Dendritic cell treated with granulocyte-macrophage colony-stimulating factor and Interleukin-4, amounts not matched to agents 40 ng/mL and 50 ng/mL, for 4 days (primary cell): Measurements from ENCODE around the gene NHERF2.

Experiments
- H3K27ac Mint-ChIP-seq: one replicate; pipeline ENCODE4 v1.8.0; 2022; ENCODE audit warnings: mild to moderate bottlenecking, mixed read lengths
- H3K27me3 Mint-ChIP-seq: one replicate; pipeline ENCODE4 v1.8.0; 2022; ENCODE audit warnings: mild to moderate bottlenecking, mixed read lengths
- H3K36me3 Mint-ChIP-seq: one replicate; pipeline ENCODE4 v1.8.0; 2022; ENCODE audit warnings: low read depth, mixed read lengths
- H3K4me1 Mint-ChIP-seq: one replicate; pipeline ENCODE4 v1.8.0; 2022; ENCODE audit warnings: low read depth, mixed read lengths
- H3K4me3 Mint-ChIP-seq: one replicate; pipeline ENCODE4 v1.8.0; 2022; ENCODE audit warnings: mild to moderate bottlenecking, moderate library complexity, mixed read lengths
- H3K9me3 Mint-ChIP-seq: one replicate; pipeline ENCODE4 v1.8.0; 2022; ENCODE audit warnings: mixed read lengths
- intact Hi-C: fragments of 100-400 bp; cut with micrococcal nuclease; formaldehyde crosslinking; loops from one replicate; pipeline ENCODE4 v1.15.0; 2022

NHERF2 gene

DNA sequence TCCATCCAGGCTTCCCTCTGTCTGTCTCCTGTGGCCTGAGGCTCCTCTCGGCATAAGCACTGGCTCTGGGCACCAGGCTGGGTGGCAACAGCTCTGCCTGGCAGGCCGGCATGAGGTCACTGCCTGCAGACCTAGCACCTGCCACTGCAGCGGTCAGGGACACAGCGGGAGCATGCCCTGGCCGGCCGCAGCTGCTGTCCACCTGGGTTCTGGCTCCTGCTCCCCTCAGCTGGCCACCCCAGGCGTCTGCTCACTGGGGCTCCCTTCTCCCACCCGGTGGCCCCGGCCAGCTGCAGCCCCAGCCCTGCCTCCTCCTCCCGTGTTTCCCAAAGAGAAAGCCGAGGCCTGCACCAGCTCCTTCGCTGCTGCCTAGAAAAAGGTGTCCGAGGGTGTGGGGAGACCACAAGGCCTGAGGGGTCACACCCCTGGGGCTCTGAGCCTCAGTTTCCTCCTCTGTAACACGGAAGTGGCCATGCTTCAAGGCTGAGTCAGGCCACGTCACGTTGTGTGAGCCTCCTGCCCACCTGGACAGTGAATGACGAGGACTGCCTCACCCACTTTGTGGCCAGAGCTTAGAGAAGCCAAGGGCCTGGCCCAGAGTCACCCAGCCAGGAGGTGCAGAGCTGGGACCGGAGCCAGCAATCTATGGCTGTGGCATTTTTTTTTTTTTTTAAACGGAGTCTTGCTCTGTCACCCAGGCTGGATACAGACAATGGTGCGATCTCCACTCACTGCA, 14.3 kb downstream of the NHERF2 start:
- peaks cover 38% of the 10 kb centered on the region for H3K4me1 Mint-ChIP-seq

DNA sequence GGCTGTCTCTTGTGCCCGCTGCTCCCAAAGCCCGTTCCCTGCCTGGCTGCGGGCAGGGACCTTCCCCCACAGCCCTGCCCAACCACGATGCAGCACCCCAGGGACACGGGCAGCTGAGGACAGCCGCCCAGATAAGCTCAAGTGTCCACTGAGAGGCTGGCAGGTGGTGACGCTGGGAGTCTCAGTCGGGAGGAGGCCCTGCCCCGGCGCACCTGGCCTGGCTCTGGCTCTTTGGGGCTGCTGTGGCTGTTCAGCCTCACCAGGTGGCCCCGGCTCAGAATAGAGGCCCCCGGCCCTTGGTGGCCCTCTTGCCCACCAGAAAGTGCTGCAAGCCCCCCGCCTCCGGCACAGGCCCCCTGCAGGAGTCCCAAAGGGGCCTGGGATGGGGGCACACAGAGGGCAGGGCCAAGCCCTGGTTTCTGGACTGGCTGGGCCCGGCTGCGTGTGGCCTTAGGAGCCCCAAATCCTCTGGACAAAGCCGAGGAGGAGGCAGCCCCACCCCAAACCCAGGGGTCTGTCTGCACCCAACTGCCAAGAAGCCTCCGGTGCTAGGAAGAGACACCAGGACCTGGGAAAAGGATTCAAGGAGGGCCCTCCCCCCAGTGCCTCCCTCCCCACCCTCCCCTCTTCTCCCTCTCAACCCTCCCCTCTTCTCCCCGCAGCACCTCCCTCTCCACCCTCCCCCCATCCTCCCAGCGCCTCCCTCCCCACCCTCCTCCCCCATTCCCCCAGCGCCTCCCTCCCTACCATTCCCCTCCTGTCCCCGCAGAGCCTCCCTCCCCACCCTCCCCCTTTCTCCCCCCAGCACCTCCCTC, 15.7 kb downstream of the NHERF2 start:
- Mint-ChIP-seq H3K36me3 (peaks cover 11% of the 10 kb centered on the region), H3K4me1 (peaks cover 52% of the 10 kb centered on the region), H3K4me3 (no peak overlapping the region), H3K27ac (peak overlapping the region; percentile 58), H3K9me3 (no peaks in the 10 kb centered on the region), H3K27me3 (peaks cover 6% of the 10 kb centered on the region)
- intact Hi-C loops = no loop called here

More for the DNA sequence above, 14.3 kb downstream of the NHERF2 start:
- H3K4me3 Mint-ChIP-seq = no peak overlapping the region
- H3K27ac Mint-ChIP-seq = no peak overlapping the region
- intact Hi-C loops = no loop called here
- H3K9me3 Mint-ChIP-seq = no peaks in the 10 kb centered on the region
- H3K27me3 Mint-ChIP-seq = peaks cover 10% of the 10 kb centered on the region
- H3K36me3 Mint-ChIP-seq = peaks cover 7% of the 10 kb centered on the region

DNA sequence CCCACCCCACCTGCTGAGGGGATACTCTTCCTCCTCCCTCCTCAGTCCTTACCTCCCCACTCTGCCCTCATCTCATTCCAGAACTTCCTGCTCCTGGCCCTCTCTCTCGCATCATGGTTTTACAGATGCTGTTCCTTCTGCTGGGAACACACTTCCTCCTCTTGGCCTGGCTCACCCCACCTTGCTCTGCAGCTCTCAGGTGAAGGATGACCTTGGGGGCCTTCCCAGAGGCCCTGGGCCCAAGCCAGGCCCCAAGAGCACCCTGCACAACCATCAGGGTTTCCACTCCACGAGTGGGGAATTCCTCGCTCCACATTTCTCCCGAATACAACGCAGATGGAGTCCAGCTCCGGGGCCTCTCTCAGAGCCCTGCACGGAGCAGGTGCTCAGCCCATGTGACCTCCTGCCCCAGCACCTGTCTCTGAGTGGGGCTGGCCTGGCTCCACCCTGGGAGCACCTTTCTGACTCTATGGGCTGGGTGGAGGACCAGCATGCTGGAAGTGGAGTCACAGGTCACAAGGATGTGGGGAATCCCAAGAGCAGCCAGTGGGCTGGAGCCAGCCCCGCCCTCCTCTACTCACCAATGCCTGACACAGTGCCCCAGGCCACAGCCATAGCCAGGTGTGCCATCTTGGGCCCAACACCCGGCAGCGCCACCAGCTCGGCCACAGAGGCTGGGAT, 16.4 kb downstream of the NHERF2 start:
- Mint-ChIP-seq H3K4me1 (peaks cover 48% of the 10 kb centered on the region), H3K36me3 (peaks cover 15% of the 10 kb centered on the region), H3K9me3 (no peaks in the 10 kb centered on the region), H3K27ac (peak overlapping the region; percentile 58), H3K27me3 (no peaks in the 10 kb centered on the region), H3K4me3 (no peak overlapping the region)
- intact Hi-C loops = no loop called here

DNA sequence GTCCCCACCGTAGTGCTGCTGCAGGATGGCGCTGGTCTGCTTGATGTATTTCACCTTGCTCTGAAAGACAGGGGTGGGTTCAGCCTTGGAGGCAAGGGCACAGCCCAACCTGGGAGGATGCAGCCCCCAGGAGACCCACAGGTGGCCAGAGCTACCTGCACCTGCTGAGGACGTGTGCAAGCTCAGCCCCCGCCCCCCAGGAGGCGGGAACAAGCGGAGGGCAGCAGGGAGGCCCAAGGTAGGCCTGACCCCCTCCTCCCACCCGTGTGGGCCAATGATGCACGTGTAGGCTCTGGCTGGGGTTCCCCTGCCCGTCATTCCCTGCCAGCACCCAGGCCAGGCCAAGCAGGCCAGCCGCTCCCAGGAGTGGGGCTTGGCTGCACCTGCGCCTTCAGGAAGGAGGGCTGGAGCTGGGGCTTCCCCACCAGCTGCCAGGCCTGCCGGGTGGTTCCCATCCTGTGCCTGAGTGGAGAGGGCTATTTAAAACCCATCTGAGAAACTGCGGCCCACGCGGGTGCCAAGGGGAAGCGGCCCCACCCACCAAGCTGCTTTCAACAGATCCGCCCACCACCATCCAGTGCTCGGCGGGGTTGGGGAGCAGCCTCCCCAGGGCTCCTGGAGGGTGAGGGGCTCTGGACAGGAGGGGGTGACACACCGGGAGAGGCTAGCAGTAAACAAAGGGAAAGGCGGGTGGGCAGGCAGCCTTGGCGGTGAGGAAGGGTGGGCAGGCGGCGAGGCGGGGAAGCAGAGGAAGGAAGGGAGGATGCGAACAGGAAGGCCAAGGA, 17.2 kb downstream of the NHERF2 start:
- H3K27me3 Mint-ChIP-seq = no peaks in the 10 kb centered on the region
- peak overlapping the region; percentile 58 for H3K27ac Mint-ChIP-seq
- intact Hi-C loops = no loop called here
- peaks cover 18% of the 10 kb centered on the region for H3K36me3 Mint-ChIP-seq
- peaks cover 54% of the 10 kb centered on the region for H3K4me1 Mint-ChIP-seq
- peak overlapping the region; percentile 59 for H3K4me3 Mint-ChIP-seq
- no peaks in the 10 kb centered on the region for H3K9me3 Mint-ChIP-seq

DNA sequence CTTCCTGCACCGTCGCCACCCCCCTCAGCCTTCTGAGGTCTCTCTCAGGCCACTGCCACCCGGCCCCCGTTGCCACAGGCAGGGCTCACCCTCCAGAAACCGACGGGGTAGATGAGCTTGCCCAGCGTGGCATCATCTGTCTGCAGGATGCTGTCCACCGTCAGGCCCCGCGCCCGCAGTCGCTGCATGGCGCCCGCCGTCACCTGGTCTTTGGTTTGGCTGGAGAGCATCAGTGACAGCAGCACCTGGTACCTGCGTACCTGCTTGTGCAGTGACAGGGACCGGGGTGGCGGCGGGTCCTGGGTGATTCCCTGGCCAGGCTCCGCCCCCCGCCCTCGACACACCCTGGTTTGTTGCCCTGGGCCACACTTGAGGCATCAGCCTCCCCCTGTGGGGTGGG, 17.8 kb downstream of the NHERF2 start:
- H3K27ac Mint-ChIP-seq = peak overlapping the region; percentile 58
- H3K4me3 Mint-ChIP-seq = peak overlapping the region; percentile 59
- intact Hi-C loops = no loop called here
- peaks cover 22% of the 10 kb centered on the region for H3K36me3 Mint-ChIP-seq
- no peaks in the 10 kb centered on the region for H3K9me3 Mint-ChIP-seq
- H3K4me1 Mint-ChIP-seq = peaks cover 48% of the 10 kb centered on the region
- no peaks in the 10 kb centered on the region for H3K27me3 Mint-ChIP-seq

DNA sequence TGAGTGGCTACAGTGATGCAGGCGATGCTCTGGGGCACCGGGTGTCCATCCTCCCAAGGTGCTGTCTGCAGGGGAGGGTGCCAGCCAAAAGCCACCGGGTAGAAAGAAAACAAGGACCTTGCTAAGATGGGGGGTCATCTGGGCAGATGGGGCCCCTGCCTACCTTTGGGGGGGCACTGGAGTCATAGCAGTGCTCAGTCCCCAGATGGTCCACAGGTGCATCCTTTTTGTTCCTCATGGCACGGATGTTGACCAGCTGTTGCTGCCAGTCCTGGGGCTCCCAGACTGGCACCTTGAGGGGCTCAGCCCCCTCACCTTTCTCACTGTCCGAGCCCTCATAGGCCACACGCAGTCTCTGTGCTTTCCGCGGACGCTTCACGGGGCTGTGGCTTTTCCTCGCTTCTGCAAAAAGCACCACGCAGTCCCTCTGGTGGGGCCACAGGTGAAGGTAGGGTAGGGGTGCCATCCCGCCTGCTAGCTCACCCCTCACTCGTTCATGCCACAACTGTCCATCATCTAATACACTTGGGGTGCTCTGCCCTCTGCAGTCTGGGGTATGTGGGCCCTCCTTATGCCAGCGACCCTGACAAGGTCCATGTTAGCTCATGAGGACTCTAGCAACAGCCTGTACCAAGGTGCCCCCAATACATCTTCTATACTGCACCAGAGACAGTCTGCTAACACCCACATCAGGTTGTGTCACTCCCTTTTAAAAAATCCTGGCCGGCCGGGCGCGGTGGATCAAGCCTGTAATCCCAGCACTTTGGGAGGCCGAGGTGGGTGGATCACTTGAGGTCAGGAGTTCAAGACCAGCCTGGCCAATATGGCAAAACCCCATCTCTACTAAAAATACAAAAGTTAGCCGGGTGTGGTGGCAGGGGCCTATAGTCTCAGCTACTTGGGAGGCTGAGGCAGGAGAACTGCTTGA, 19.5 kb downstream of the NHERF2 start:
- no peaks in the 10 kb centered on the region for H3K27me3 Mint-ChIP-seq
- H3K36me3 Mint-ChIP-seq = peaks cover 39% of the 10 kb centered on the region
- intact Hi-C loops = no loop called here
- H3K4me3 Mint-ChIP-seq = peak overlapping the region; percentile 92
- H3K27ac Mint-ChIP-seq = peak overlapping the region; percentile 81
- peaks cover 46% of the 10 kb centered on the region for H3K4me1 Mint-ChIP-seq
- no peaks in the 10 kb centered on the region for H3K9me3 Mint-ChIP-seq

DNA sequence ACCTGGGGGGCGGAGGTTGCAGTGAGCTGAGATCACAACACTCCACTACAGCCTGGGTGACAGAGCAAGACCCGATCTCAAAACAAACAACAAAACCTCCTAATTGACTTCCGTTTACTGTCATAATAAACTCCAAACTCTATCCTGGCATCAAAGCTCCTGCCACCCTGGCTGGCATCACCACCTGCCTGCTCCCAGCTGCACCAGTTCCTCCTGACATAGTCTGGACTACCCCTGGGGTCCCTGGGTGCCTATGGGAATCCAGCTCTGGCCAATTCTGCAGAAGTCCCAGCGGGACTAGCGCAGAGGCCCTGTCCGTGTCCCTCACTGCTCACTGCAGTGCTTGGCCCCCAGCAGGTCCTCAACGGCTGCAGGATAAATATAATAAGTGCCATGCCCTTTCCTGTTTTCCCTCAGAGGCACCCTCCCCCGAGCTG, 20.2 kb downstream of the NHERF2 start:
- intact Hi-C loops = no loop called here
- Mint-ChIP-seq H3K4me3 (peak overlapping the region; percentile 92), H3K9me3 (no peaks in the 10 kb centered on the region), H3K27me3 (no peaks in the 10 kb centered on the region), H3K36me3 (peaks cover 46% of the 10 kb centered on the region), H3K4me1 (peaks cover 46% of the 10 kb centered on the region), H3K27ac (peak overlapping the region; percentile 81)

DNA sequence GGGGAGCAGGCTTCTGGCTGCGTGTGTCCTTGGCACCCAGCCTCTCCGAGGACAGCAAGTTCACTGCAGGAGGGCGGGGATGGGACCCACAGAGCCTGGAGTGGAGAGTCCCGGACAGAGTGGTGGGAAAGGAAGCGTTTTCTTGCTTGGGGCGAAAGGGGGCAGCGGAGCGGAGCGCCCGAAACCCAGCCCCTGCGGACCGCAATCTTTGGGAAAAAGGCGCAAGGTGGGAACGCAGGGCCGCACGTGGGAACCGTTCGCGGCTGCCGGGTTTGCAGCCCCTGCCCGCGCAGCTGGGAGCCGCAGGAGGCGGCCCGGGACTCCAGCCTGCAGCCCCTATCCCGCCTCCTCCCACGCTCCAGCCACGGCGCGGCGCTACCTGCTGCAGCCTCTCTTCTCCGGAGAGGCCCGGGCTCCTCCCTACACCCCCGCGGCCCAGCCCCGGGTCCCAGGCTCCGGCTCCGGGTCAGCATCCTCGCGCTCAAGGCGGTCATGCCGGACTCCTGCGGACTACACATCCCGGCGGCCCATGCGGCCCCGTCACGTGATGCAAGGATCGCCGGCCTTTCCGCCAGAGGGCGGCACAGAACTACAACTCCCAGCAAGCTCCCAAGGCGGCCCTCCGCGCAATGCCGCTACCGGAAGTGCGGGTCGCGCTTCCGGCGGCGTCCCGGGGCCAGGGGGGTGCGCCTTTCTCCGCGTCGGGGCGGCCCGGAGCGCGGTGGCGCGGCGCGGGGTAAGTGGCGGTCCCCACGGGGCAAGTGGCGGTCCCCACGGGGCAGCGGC, 20.8 kb downstream of the NHERF2 start, which contains the start of the genes NTHL1 and TSC2:
NTHL1 (minus strand) TSS at position 505 of the 786 bp plus-strand sequence; CDS start at position 494, 11 bp downstream.
TSC2 (plus strand) TSS at position 656 of the 786 bp plus-strand sequence. CDS start 631 bp downstream, outside the sequence.
- Mint-ChIP-seq H3K4me3 (peak within 1 kb of the TSS; percentile 92), H3K27me3 (no peaks in the 10 kb centered on the region), H3K9me3 (no peaks in the 10 kb centered on the region), H3K36me3 (peaks cover 52% of the 10 kb centered on the region), H3K27ac (peak within 1 kb of the TSS; percentile 81), H3K4me1 (peaks cover 46% of the 10 kb centered on the region)
- intact Hi-C loops = no loop called here

DNA sequence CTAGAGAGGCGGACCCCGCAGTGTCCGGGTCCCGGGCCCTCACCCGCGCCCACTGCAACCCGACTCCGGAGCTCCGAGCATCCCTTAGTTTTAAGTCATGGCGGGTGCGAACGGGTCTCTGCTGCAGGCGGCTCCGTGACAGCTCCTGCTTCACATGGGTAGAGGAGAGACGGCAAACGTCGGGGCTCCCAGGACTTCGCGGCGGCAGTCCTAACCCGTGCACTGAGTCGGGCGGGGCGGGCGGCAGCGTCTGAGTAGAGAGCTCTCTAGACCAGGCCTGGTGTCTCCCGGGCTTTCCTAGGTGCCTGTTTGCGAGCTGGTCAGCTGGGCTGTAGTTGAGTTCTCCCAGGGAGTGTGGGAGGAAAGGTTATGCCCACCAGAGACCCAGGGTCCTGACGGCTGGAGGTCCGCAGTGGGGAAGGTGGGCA, 21.4 kb downstream of the NHERF2 start:
- Mint-ChIP-seq H3K4me1 (peaks cover 42% of the 10 kb centered on the region), H3K27me3 (no peaks in the 10 kb centered on the region), H3K36me3 (peaks cover 55% of the 10 kb centered on the region), H3K4me3 (peak overlapping the region; percentile 92), H3K27ac (peak overlapping the region; percentile 81), H3K9me3 (no peaks in the 10 kb centered on the region)
- intact Hi-C loops = no loop called here

DNA sequence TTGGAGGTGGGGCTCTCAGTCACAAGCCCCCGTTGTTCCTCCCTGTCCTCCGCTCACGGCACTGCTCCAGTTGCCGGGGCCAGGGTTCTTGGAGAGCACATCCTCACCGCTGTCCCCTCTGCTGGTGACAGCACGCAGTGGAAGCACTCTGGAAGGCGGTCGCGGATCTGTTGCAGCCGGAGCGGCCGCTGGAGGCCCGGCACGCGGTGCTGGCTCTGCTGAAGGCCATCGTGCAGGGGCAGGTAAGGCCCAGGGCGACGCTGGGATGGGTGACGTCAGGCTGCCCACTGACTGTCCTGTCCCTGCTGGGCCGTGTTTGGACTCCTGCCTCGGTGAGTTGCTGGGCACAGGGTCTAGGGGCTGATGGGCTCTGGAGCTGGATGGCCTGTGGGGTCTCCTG, 26.5 kb downstream of the NHERF2 start:
- intact Hi-C loops = no loop called here
- peaks cover 92% of the 10 kb centered on the region for H3K36me3 Mint-ChIP-seq
- no peaks in the 10 kb centered on the region for H3K9me3 Mint-ChIP-seq
- H3K4me3 Mint-ChIP-seq = no peak overlapping the region
- peaks cover 7% of the 10 kb centered on the region for H3K4me1 Mint-ChIP-seq
- no peak overlapping the region for H3K27ac Mint-ChIP-seq
- H3K27me3 Mint-ChIP-seq = no peaks in the 10 kb centered on the region

DNA sequence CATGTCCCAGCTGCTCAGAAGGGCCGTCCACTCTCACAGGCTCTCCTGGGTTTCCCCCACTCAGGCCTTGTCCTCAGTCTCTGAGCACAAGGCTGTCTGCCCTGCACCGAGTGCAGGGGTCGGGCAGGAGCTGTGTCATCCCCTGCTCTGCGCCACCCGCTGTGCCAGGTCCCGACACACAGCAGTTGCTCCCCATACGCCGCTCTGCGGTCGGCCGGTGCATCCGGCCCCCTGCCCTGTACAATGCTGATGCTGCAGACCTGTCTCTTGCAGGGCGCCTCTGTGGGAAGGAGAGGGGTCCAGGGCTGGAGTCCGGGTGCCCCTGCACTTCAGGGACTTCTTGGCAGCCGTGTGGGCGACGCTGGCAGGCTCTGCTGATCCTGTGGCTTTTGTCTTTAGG, 27.2 kb downstream of the NHERF2 start:
- no peak overlapping the region for H3K4me3 Mint-ChIP-seq
- H3K9me3 Mint-ChIP-seq = no peaks in the 10 kb centered on the region
- intact Hi-C loops = no loop called here
- no peaks in the 10 kb centered on the region for H3K27me3 Mint-ChIP-seq
- no peak overlapping the region for H3K27ac Mint-ChIP-seq
- peaks cover 97% of the 10 kb centered on the region for H3K36me3 Mint-ChIP-seq
- H3K4me1 Mint-ChIP-seq = no peaks in the 10 kb centered on the region
